Upper lobe of left lung (tissue), 4 donors: ENCODE data around the gene ATXN1.

Experiments used
- EP300 ChIP-seq, 4 donors: sonication (generic); formaldehyde crosslinking; IDR thresholded peaks; one replicate each; pipeline ENCODE4 v1.5.1; 2017; ENCODE audit warnings: antibody characterized with exemption in 4 of 4, control low read depth in 2 of 4
- POLR2A ChIP-seq, 4 donors: fragments of 450-650 bp; IDR thresholded peaks; one replicate each; pipeline ENCODE4 v1.5.1; 2016 to 2017; ENCODE audit warnings: antibody characterized with exemption in 4 of 4, mild to moderate bottlenecking in 2 of 4
- POLR2AphosphoS5 ChIP-seq, 2 donors: sonication (generic); formaldehyde crosslinking; IDR thresholded peaks; one replicate each; pipeline ENCODE4 v1.5.1; 2017; ENCODE audit warnings: antibody characterized with exemption in 2 of 2
- TF ChIP-seq, protein P1 (sequence below), 6 experiments: fragments of 450-650 bp in 4 of 6; fragments of 200-600 bp in 2 of 6; sonication (generic) in 2 of 6; IDR thresholded peaks; one replicate each; pipeline ENCODE4 v1.5.1; 2016 to 2019; ENCODE audit warnings: antibody characterized with exemption in 6 of 6

DNA sequence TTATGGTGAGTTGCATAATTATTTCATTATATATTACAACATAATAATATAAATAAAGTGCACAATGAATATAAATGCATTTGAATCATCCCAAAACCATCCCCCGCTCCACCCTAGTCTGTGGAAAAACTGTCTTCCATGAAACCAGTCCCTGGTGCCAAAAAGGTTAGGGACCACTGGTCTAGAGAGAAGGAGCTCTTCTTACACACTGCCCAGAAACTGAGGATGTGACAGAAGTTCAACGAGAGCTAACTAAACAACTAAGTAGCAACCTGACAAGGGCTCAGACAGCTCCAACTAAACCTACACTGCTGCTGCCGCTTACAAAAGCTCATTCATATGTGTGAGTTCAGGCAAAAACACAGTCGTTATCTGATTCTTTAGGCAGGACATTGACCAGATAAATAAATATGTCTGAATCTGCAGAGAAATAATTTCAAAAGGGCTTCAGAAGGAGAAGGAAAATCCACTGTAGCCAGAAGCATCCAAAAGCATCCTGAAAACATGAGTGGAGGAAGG lies 125.9 kb downstream of the ATXN1 start:
- TF ChIP-seq EP300 (IDR thresholded peaks at IDR 0.05) (no peak), POLR2AphosphoS5 (IDR thresholded peaks at IDR 0.05) (no peak), POLR2A (IDR thresholded peaks at IDR 0.05) (no peak)
- TF ChIP-seq, protein P1, sequence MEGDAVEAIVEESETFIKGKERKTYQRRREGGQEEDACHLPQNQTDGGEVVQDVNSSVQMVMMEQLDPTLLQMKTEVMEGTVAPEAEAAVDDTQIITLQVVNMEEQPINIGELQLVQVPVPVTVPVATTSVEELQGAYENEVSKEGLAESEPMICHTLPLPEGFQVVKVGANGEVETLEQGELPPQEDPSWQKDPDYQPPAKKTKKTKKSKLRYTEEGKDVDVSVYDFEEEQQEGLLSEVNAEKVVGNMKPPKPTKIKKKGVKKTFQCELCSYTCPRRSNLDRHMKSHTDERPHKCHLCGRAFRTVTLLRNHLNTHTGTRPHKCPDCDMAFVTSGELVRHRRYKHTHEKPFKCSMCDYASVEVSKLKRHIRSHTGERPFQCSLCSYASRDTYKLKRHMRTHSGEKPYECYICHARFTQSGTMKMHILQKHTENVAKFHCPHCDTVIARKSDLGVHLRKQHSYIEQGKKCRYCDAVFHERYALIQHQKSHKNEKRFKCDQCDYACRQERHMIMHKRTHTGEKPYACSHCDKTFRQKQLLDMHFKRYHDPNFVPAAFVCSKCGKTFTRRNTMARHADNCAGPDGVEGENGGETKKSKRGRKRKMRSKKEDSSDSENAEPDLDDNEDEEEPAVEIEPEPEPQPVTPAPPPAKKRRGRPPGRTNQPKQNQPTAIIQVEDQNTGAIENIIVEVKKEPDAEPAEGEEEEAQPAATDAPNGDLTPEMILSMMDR (IDR thresholded peaks at IDR 0.05) = no peak
